IMR-90 (cell line): ENCODE data around the gene LMO4. TPM values are rescaled to one million over a fixed set of nuclear protein-coding genes. Genes with fewer than 3 reads are reported as not detected.

ENCODE experiments used
- ATAC-seq: fragments of 200-7000 bp; cut with Tn5 transposase; 2 replicates; pipeline ENCODE4 v1.9.1; 2020; ENCODE audit warnings: low read depth, mild to moderate bottlenecking, moderate library complexity
- BruUV-seq: library from RNA; stranded (reverse); fragments of 400-500 nt; replicated peaks from 2 replicates; lab custom pipeline; 2021; lab: Mats Ljungman, UMichigan
- CTCF ChIA-PET: fragments of 300-600 bp; formaldehyde crosslinking; extraction: SDS; loops from one replicate; lab custom pipeline; 2021; ENCODE audit warnings: antibody characterized with exemption; lab: Yijun Ruan, JAX
- POLR2A ChIA-PET: fragments of 300-600 bp; sonication (Branson Sonifier 250); formaldehyde crosslinking; loops from one replicate; lab custom pipeline; 2022; ENCODE audit warnings: antibody characterized with exemption; ENCODE audit not compliant: unreplicated experiment; lab: Charles Lee
- DNase-seq: peaks from one replicate; pipeline ENCODE4 v3.0.0; 2013
- H2AFZ ChIP-seq: replicated peaks from 2 replicates; pipeline ENCODE3; 2013; ENCODE audit warnings: low read length, mild to moderate bottlenecking; ENCODE audit not compliant: poor library complexity
- H2AK5ac ChIP-seq: 2 replicates; pipeline ENCODE4 v1.6.1; 2013; ENCODE audit warnings: low read depth, low read length, inconsistent platforms
- H2AK9ac ChIP-seq: replicated peaks from 2 replicates; pipeline ENCODE3; 2013; ENCODE audit warnings: mild to moderate bottlenecking, low read depth, low read length, moderate library complexity; ENCODE audit not compliant: poor library complexity
- H2BK120ac ChIP-seq: 2 replicates; pipeline ENCODE4 v1.6.1; 2013; ENCODE audit warnings: low read depth, low read length, inconsistent platforms
- H2BK15ac ChIP-seq: 3 replicates; pipeline ENCODE4 v1.6.1; 2013; ENCODE audit warnings: low read depth, low read length, inconsistent platforms
- H2BK20ac ChIP-seq: 2 replicates; pipeline ENCODE4 v1.6.1; 2013; ENCODE audit warnings: low read depth, mild to moderate bottlenecking, inconsistent platforms, low read length, moderate library complexity
- H2BK5ac ChIP-seq: 2 replicates; pipeline ENCODE4 v1.6.1; 2013; ENCODE audit warnings: mild to moderate bottlenecking, low read depth, low read length, inconsistent platforms; ENCODE audit not compliant: poor library complexity, severe bottlenecking
- H3K14ac ChIP-seq: replicated peaks from 2 replicates; pipeline ENCODE4 v1.6.1; 2013; ENCODE audit warnings: low read depth, low read length, inconsistent platforms
- H3K18ac ChIP-seq: 2 replicates; pipeline ENCODE4 v1.6.1; 2013; ENCODE audit warnings: low read depth, low read length, control low read depth
- H3K23ac ChIP-seq: 2 replicates; pipeline ENCODE4 v1.6.1; 2013; ENCODE audit warnings: low read depth, low read length, inconsistent platforms
- H3K27ac ChIP-seq: 2 replicates; pipeline ENCODE4 v1.5.1; 2013; ENCODE audit warnings: mild to moderate bottlenecking, control low read depth, low read length; ENCODE audit not compliant: insufficient read depth
- H3K27me3 ChIP-seq: 2 replicates; pipeline ENCODE4 v1.6.1; 2013; ENCODE audit warnings: low read length; ENCODE audit not compliant: control insufficient read depth, insufficient read depth
- H3K36me3 ChIP-seq: 2 replicates; pipeline ENCODE4 v1.6.1; 2013; ENCODE audit warnings: low read length, mixed read lengths; ENCODE audit not compliant: control insufficient read depth, insufficient read depth
- H3K4ac ChIP-seq: 2 replicates; pipeline ENCODE4 v1.6.1; 2013; ENCODE audit warnings: low read depth, low read length, inconsistent platforms
- H3K4me1 ChIP-seq: 2 replicates; pipeline ENCODE4 v1.6.1; 2013; ENCODE audit warnings: low read length, mixed read lengths; ENCODE audit not compliant: control insufficient read depth, insufficient read depth
- H3K4me2 ChIP-seq: 2 replicates; pipeline ENCODE4 v1.6.1; 2013; ENCODE audit warnings: low read depth, mild to moderate bottlenecking, control low read depth, low read length, moderate library complexity
- H3K4me3 ChIP-seq: 2 replicates; pipeline ENCODE4 v1.5.1; 2013; ENCODE audit warnings: low read depth, mild to moderate bottlenecking, control low read depth, low read length, moderate library complexity; ENCODE audit not compliant: insufficient read depth
- H3K56ac ChIP-seq: 2 replicates; pipeline ENCODE4 v1.6.1; 2013; ENCODE audit warnings: low read length, inconsistent platforms; ENCODE audit not compliant: insufficient read depth; ENCODE audit errors: extremely low read depth
- H3K79me1 ChIP-seq, 2 experiments: 2 replicates each; pipeline ENCODE4 v1.6.1; 2013; ENCODE audit warnings: low read length in 2 of 2, inconsistent platforms in 1 of 2, low read depth in 1 of 2
- H3K9ac ChIP-seq: 2 replicates; pipeline ENCODE4 v1.6.1; 2013; ENCODE audit warnings: low read depth, low read length, control low read depth
- H3K9me1 ChIP-seq: 2 replicates; pipeline ENCODE4 v1.6.1; 2013; ENCODE audit warnings: low read length, inconsistent platforms; ENCODE audit not compliant: insufficient read depth
- H3K9me3 ChIP-seq: 2 replicates; pipeline ENCODE4 v1.6.1; 2013; ENCODE audit warnings: low read length; ENCODE audit not compliant: control insufficient read depth, insufficient read depth
- H4K20me1 ChIP-seq: 2 replicates; pipeline ENCODE4 v1.6.1; 2013; ENCODE audit warnings: low read length, inconsistent platforms; ENCODE audit not compliant: insufficient read depth
- H4K5ac ChIP-seq: 2 replicates; pipeline ENCODE4 v1.6.1; 2013; ENCODE audit warnings: mild to moderate bottlenecking, low read depth, low read length, control low read depth
- H4K8ac ChIP-seq, 2 experiments: 2 replicates each; pipeline ENCODE4 v1.6.1; 2013; ENCODE audit warnings: low read depth in 2 of 2, low read length in 2 of 2, control low read depth in 1 of 2, inconsistent platforms in 1 of 2
- H4K91ac ChIP-seq: 2 replicates; pipeline ENCODE4 v1.6.1; 2013; ENCODE audit warnings: low read depth, low read length, inconsistent platforms; ENCODE audit not compliant: insufficient read depth
- CHD1 ChIP-seq: IDR thresholded peaks from 2 replicates; pipeline ENCODE4 v1.6.1; 2012; ENCODE audit warnings: low read depth, low read length, improper control_type of control experiment
- MAZ ChIP-seq: IDR thresholded peaks from 2 replicates; pipeline ENCODE4 v1.6.1; 2012; ENCODE audit warnings: low read depth, mild to moderate bottlenecking, low read length, improper control_type of control experiment, moderate library complexity, borderline replicate concordance
- NFE2L2 ChIP-seq: fragments of 150-350 bp; IDR thresholded peaks from 2 replicates; pipeline ENCODE4 v1.6.1; 2016; ENCODE audit warnings: low read depth, mild to moderate bottlenecking, low read length
- RAD21 ChIP-seq: IDR thresholded peaks from 2 replicates; pipeline ENCODE4 v1.6.1; 2012; ENCODE audit warnings: low read length, improper control_type of control experiment
- WGBS, 2 experiments: methylation state at CpG; one replicate each; pipeline versions ENCODE4 v1.1.5 to v1.1.7; 2013; ENCODE audit warnings: missing lambda C conversion rate in 2 of 2; ENCODE audit not compliant: insufficient read length in 1 of 2; ENCODE audit errors: extremely low coverage in 2 of 2; 5-methylcytosine and 5-hydroxymethylcytosine counted together
- dilution Hi-C: fragments of 300-500 bp; cut with HindIII; formaldehyde crosslinking; loops from one replicate; pipeline ENCODE4 v1.14.3; 2018; ENCODE audit warnings: low sequenced_read_pairs; ENCODE audit not compliant: unreplicated experiment
- in situ Hi-C: fragments of 300-500 bp; cut with MboI; formaldehyde crosslinking; loops from 3 replicates; pipeline ENCODE4 v1.14.3; 2019; ENCODE audit warnings: low sequenced_read_pairs, inconsistent platforms, mixed read lengths
- intact Hi-C: fragments of 100-400 bp; cut with micrococcal nuclease; formaldehyde crosslinking; loops from 2 replicates; pipeline ENCODE4 v1.10.0; 2022
- polyA plus RNA-seq, 3 experiments: library from polyadenylated mRNA; depleted of rRNA; stranded (reverse); fragments of >200 nt; gene quantifications; 2 replicates each; pipeline ENCODE4 v1.2.3, GENCODE V29; 2012; ENCODE audit warnings: low replicate concordance in 1 of 3
- total RNA-seq: library from RNA; depleted of rRNA; stranded (reverse); fragments of >200 nt; gene quantifications from 2 replicates; pipeline ENCODE4 v1.2.3, GENCODE V29; 2012

Gene LMO4
- total and polyA plus RNA-seq, 2 of the 4 experiments (the other 2 are of a cell fraction) = 98.9 to 109 TPM

DNA sequence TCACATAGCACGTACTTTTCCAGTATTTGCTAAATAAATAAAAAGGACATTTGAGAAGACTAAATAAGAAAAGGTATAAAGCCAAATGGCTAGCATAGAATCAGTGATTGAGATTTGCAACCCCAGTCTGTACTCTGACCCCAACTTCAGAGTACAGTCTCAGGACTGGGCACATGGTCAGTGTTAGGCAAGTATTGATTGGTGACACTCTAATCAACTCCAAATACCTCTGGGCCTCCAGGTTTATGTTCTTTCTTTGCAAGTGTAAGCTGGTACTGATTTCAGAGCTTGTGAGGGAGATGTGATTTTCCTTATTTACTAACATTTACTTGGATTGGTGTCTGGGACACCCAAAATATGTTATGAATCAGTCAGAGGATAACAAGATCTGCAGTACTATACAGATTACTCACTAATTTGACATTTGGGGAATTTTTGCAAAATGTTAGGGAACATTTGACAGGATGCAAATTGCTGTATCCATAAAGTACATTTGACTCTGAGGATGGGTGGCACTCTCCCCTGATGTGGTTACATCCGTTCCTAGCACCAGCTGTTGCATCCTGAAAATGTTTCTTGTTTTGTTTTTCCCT lies 34.2 kb downstream of the LMO4 start (continued):
- TF ChIP-seq CHD1 (no peak), RAD21 (no peak)

DNA sequence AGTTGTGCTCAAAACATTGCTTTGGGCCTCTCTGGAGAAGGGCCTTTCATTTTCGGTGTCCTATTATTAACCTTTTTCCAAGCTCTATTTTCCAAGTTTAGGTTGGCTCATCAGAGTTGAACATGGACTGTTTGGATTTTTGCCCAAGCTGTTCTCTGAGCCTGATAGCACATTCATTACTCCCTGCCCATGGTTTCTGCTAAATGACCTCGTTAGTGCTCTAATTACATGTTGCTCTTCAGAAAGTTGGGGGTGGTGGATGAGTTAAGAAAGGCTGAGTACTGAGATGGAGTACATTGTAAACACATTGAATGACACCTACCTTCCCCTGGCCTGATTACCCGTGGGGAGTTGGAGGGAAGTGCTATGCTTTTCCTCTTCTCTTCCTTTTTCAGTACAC lies 38.9 kb downstream of the LMO4 start:
- Histone ChIP-seq H4K8ac (no peak overlapping the region), H3K18ac (no peak overlapping the region), H3K4me2 (no peak overlapping the region), H2BK20ac (no peak overlapping the region), H3K4ac (no peak overlapping the region), H3K14ac (no peak overlapping the region), H2AK5ac (no peak overlapping the region), H3K4me3 (no peak overlapping the region), H3K27me3 (no peaks in the 10 kb centered on the region), H3K79me1 (no peaks in the 10 kb centered on the region), H2AFZ (no peak overlapping the region), H3K23ac (no peak overlapping the region), H2BK15ac (no peak overlapping the region), H4K20me1 (no peaks in the 10 kb centered on the region), H3K4me1 (peaks cover 2% of the 10 kb centered on the region; the same call in 1 of the 2 replicates), H3K56ac (no peak overlapping the region), H2AK9ac (no peak overlapping the region), H4K5ac (no peak overlapping the region), H3K27ac (no peak overlapping the region), H2BK120ac (no peak overlapping the region), H4K91ac (no peak overlapping the region), H3K9me3 (no peaks in the 10 kb centered on the region), H3K36me3 (no peaks in the 10 kb centered on the region), H3K9ac (no peak overlapping the region), H3K9me1 (no peaks in the 10 kb centered on the region), H2BK5ac (no peak overlapping the region)
- dilution Hi-C loops = no loop called here
- DNase-seq = no peak
- BruUV-seq = no TSS peak
- in situ Hi-C loops = no loop called here
- intact Hi-C loops = no loop called here
- no peak for ATAC-seq
- CTCF ChIA-PET = interaction anchor here (0.6 kb wide), 1 partner anchor 386 kb away, joined by 4 read pairs; no protein-coding TSS in a partner anchor
- POLR2A ChIA-PET = no interaction called here
- TF ChIP-seq NFE2L2 (no peak), MAZ (no peak)
- no CpG with 5 or more reads among the region's 3 CpGs for WGBS, 2 experiments
